Measurements from ENCODE around the gene CAMK1D.

Gene CAMK1D

GRCh38 chr10:12595936-12596576, 246.7 kb downstream of the CAMK1D start:
- TF ChIP-seq CTCF (IDR thresholded peaks at IDR 0.05; ENCODE audit: insufficient read depth, low read length, missing control alignments): no peak
- H3K4me3 ChIP-seq (ENCODE audit: low read depth, low read length): no peak overlapping the region
- CTCF ChIA-PET: interaction anchor here (0.7 kb wide), 1 partner anchor 10 kb away, joined by 3 read pairs; no protein-coding TSS in a partner anchor
- POLR2A ChIA-PET: no interaction called here
- no peak for DNase-seq (ENCODE audit: low read depth, low spot score)

- no peak overlapping the region for H3K4me3 ChIP-seq (ENCODE audit: low read depth, low read length)
- DNase-seq (ENCODE audit: low read depth, low spot score): no peak
- POLR2A ChIA-PET: no interaction called here
- CTCF ChIA-PET: interaction anchor here (1.3 kb wide), 1 partner anchor 10 kb away, joined by 3 read pairs; no protein-coding TSS in a partner anchor
- TF ChIP-seq CTCF (IDR thresholded peaks at IDR 0.05; ENCODE audit: insufficient read depth, low read length, missing control alignments): no peak
Observed at GRCh38 chr10:12597176-12597575, 247.8 kb downstream of the CAMK1D start.

- no peak overlapping the region for H3K4me3 ChIP-seq (ENCODE audit: low read depth, low read length)
- POLR2A ChIA-PET: no interaction called here
- TF ChIP-seq CTCF (IDR thresholded peaks at IDR 0.05; ENCODE audit: insufficient read depth, low read length, missing control alignments): no peak
- CTCF ChIA-PET: interaction anchor here (1.3 kb wide), 1 partner anchor 11 kb away, joined by 3 read pairs; no protein-coding TSS in a partner anchor
- no peak for DNase-seq (ENCODE audit: low read depth, low spot score)
Observed at GRCh38 chr10:12597788-12598765, 248.7 kb downstream of the CAMK1D start.

GRCh38 chr10:12600652-12601051, 251.3 kb downstream of the CAMK1D start:
- CTCF ChIA-PET: interaction anchor here (1.1 kb wide), 1 partner anchor 56 kb away, joined by 3 read pairs; no protein-coding TSS in a partner anchor

GRCh38 chr10:12602521-12602920, 253.2 kb downstream of the CAMK1D start:
- no peak overlapping the region for H3K4me3 ChIP-seq (ENCODE audit: low read depth, low read length)
- ChIA-PET CTCF (no interaction called here), POLR2A (no interaction called here)
- no peak for TF ChIP-seq CTCF (IDR thresholded peaks at IDR 0.05; ENCODE audit: insufficient read depth, low read length, missing control alignments)
- no peak for DNase-seq (ENCODE audit: low read depth, low spot score)

More at GRCh38 chr10:12600652-12601051, 251.3 kb downstream of the CAMK1D start:
- no peak for TF ChIP-seq CTCF (IDR thresholded peaks at IDR 0.05; ENCODE audit: insufficient read depth, low read length, missing control alignments)
- POLR2A ChIA-PET: no interaction called here
- no peak for DNase-seq (ENCODE audit: low read depth, low spot score)
- no peak overlapping the region for H3K4me3 ChIP-seq (ENCODE audit: low read depth, low read length)
